ENCODE data around the gene CNDP2.

DNA sequence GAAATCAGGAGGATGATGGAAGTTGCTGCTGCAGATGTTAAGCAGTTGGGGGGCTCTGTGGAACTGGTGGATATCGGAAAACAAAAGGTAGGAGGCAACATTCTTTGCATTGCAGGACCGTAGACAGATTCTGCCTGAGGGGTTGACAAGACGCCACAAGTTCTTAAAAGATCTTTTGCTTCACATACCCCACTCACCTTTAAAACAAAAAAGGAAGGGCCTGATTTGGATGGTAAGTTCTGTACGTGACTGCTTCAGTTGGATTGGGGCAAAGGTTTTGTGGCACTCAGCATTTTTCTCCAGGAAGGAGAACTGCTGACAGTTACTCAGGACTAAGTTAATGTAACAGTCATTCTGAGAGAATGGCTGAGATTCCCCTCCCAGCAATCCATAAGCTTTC lies 5.2 kb downstream of the CNDP2 start:
- TF ChIP-seq CTCF (IDR thresholded peaks at IDR 0.05; ENCODE audit: low read length) (no peak), EZH2 (IDR thresholded peaks at IDR 0.05; ENCODE audit: borderline replicate concordance, low read length) (no peak)

Data from OCI-LY1 (cell line).